ENCODE data around the gene YARS1. TPM values are rescaled to one million over a fixed set of nuclear protein-coding genes. Genes with fewer than 3 reads are reported as not detected.

The YARS1 gene
- total and polyA plus RNA-seq, 2 experiments from 2014 or later, result 134 to 182 TPM

DNA sequence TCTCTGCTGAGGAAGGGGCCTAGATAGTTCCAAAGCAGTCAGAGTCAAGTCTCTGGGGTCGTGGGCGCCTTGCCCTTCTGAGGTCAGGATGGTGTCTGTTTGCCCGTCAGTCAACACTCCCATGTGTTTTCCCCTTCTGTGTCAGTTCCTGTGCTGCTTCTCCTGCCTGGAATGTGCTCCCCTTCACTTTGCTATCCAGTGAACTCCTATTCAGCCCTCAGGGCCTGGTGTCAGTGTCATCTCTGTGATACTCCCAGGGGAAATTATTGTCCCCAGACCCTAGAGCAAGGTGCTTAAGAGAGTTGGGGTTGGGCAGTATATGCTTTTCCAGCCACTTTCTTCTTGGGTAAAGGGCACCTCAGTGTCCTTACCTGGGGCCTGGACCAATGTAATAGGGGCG, 68.8 kb downstream of the YARS1 start:
- H3F3A ChIP-seq (replicated peaks; ENCODE audit: low read depth), result peaks cover 5% of the 10 kb centered on the region; the same call in 1 of the 2 replicates
- H3K4me3 Mint-ChIP-seq, result no peak overlapping the region
- no peak overlapping the region for H3K27ac ChIP-seq (ENCODE audit: low read depth)
- H3K27me3 Mint-ChIP-seq (ENCODE audit: insufficient read depth, low read depth, poor library complexity), result peaks cover 9% of the 10 kb centered on the region
- H3K4me1 ChIP-seq (ENCODE audit: insufficient read depth), result peaks cover 9% of the 10 kb centered on the region
- TF ChIP-seq ZNF462 (CRISPR knock-in tag; IDR thresholded peaks at IDR 0.05), result no peak
- no peak for TF ChIP-seq CTCF (conservative IDR thresholded peaks at IDR 0.05; ENCODE audit: low read depth in 2 of 2)
- no peak for TF ChIP-seq POLR2AphosphoS5 (IDR thresholded peaks at IDR 0.05; ENCODE audit: low read depth)
- peak; percentile 34; the same call in 1 of the 3 replicates for ATAC-seq
- no peaks in the 10 kb centered on the region; the same call in 2 of the 3 replicates for H3K36me3 Mint-ChIP-seq (ENCODE audit: low read depth)
- H3K79me2 ChIP-seq (replicated peaks; ENCODE audit: insufficient read depth), result no peaks in the 10 kb centered on the region
- no peak overlapping the region for H3K4me3 ChIP-seq
- H3K9me2 ChIP-seq (ENCODE audit: insufficient read depth), result no peaks in the 10 kb centered on the region
- no peaks in the 10 kb centered on the region; the same call in 1 of the 2 replicates for H4K20me1 ChIP-seq (replicated peaks; ENCODE audit: insufficient read depth)
- no peaks in the 10 kb centered on the region for H3K27me3 ChIP-seq (ENCODE audit: insufficient read depth)
- H2AFZ ChIP-seq, result no peak overlapping the region
- peak; percentile 6 for DNase-seq (ENCODE audit: low spot score)
- H3K9me3 Mint-ChIP-seq, result 0 out of 3 replicates have a peak, but pooled peaks cover 2% of the 10 kb centered on the region
- H3K36me3 ChIP-seq (ENCODE audit: insufficient read depth), result no peaks in the 10 kb centered on the region
- peaks cover 27% of the 10 kb centered on the region for H3K4me1 Mint-ChIP-seq
- H3K27ac Mint-ChIP-seq, result no peak overlapping the region
- no peak overlapping the region for H3K4me2 ChIP-seq

- Histone ChIP-seq H3K9me2 (ENCODE audit: insufficient read depth) (no peaks in the 10 kb centered on the region), H3K36me3 (ENCODE audit: insufficient read depth) (no peaks in the 10 kb centered on the region), H3K4me3 (no peak overlapping the region), H3K4me2 (no peak overlapping the region), H3K79me2 (replicated peaks; ENCODE audit: insufficient read depth) (no peaks in the 10 kb centered on the region), H3K27me3 (ENCODE audit: insufficient read depth) (peaks cover 2% of the 10 kb centered on the region), H3K27ac (ENCODE audit: low read depth) (no peak overlapping the region), H3K4me1 (ENCODE audit: insufficient read depth) (peaks cover 18% of the 10 kb centered on the region), H4K20me1 (replicated peaks; ENCODE audit: insufficient read depth) (no peaks in the 10 kb centered on the region; the same call in 1 of the 2 replicates), H3F3A (replicated peaks; ENCODE audit: low read depth) (peaks cover 19% of the 10 kb centered on the region), H2AFZ (no peak overlapping the region)
- Mint-ChIP-seq H3K36me3 (ENCODE audit: low read depth) (no peaks in the 10 kb centered on the region), H3K4me1 (peaks cover 30% of the 10 kb centered on the region), H3K4me3 (no peak overlapping the region), H3K27ac (no peak overlapping the region), H3K27me3 (ENCODE audit: insufficient read depth, low read depth, poor library complexity) (peaks cover 12% of the 10 kb centered on the region), H3K9me3 (no peaks in the 10 kb centered on the region)
- DNase-seq (ENCODE audit: low spot score) (no peak), ATAC-seq (no peak)
- TF ChIP-seq CTCF (conservative IDR thresholded peaks at IDR 0.05; ENCODE audit: low read depth in 2 of 2), result no peak
- TF ChIP-seq, protein P1, sequence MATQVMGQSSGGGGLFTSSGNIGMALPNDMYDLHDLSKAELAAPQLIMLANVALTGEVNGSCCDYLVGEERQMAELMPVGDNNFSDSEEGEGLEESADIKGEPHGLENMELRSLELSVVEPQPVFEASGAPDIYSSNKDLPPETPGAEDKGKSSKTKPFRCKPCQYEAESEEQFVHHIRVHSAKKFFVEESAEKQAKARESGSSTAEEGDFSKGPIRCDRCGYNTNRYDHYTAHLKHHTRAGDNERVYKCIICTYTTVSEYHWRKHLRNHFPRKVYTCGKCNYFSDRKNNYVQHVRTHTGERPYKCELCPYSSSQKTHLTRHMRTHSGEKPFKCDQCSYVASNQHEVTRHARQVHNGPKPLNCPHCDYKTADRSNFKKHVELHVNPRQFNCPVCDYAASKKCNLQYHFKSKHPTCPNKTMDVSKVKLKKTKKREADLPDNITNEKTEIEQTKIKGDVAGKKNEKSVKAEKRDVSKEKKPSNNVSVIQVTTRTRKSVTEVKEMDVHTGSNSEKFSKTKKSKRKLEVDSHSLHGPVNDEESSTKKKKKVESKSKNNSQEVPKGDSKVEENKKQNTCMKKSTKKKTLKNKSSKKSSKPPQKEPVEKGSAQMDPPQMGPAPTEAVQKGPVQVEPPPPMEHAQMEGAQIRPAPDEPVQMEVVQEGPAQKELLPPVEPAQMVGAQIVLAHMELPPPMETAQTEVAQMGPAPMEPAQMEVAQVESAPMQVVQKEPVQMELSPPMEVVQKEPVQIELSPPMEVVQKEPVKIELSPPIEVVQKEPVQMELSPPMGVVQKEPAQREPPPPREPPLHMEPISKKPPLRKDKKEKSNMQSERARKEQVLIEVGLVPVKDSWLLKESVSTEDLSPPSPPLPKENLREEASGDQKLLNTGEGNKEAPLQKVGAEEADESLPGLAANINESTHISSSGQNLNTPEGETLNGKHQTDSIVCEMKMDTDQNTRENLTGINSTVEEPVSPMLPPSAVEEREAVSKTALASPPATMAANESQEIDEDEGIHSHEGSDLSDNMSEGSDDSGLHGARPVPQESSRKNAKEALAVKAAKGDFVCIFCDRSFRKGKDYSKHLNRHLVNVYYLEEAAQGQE (IDR thresholded peaks at IDR 0.05; ENCODE audit: unreplicated experiment), result no peak
- TF ChIP-seq EZH2 (IDR thresholded peaks at IDR 0.05; ENCODE audit: low read depth, unreplicated experiment), result no peak
- TF ChIP-seq STAT1 (IDR thresholded peaks at IDR 0.05; ENCODE audit: unreplicated experiment), result no peak
- TF ChIP-seq ZNF114 (CRISPR knock-in tag; IDR thresholded peaks at IDR 0.05), result no peak
Measured at GRCh38 chr1:32746130-32746529, 71.0 kb downstream of the YARS1 start.
